ENCODE measurements around the gene ULBP3.

- no peak for TF ChIP-seq CTCF (IDR thresholded peaks at IDR 0.05)
- TF ChIP-seq POLR2A (IDR thresholded peaks at IDR 0.05) = no peak
These were observed 31.3 kb downstream of the ULBP3 start for GRCh38 chr6:150037526-150038201.
